NCI-H748 (cell line): ENCODE results near the gene C11orf21.

Source experiments
- DNase-seq: peaks from one replicate; lab custom pipeline; 2025; ENCODE audit not compliant: unreplicated experiment; lab: John Stamatoyannopoulos, UW

The C11orf21 gene

DNA sequence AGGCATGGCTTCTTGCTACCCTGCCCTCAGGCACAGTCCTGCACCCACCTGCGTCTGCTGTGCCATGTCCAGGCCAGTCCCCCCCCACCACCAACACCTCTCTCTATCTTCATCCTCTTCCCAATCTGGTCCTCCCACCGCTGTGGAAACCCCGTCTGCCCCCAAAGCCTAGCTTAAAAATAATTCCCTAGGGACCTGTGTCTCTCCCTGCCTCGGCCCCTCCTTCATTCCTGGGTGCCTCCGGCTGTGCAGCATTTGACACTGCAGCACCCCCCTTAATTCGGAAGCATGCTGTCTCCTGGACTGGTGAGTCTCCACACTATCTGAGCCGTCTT, 28.8 kb downstream of the C11orf21 start:
- DNase-seq = no peak

GRCh38 chr11:2272228-2272945, 29.3 kb downstream of the C11orf21 start:
- DNase-seq = no peak

GRCh38 chr11:2271327-2272227, 30.1 kb downstream of the C11orf21 start:
- no peak for DNase-seq

- DNase-seq = peak; percentile 79
Measured at GRCh38 chr11:2271077-2271326, 30.7 kb downstream of the C11orf21 start.

- peak; percentile 75 for DNase-seq
Measured at GRCh38 chr11:2270322-2271076, 31.2 kb downstream of the C11orf21 start, which contains the start of gene ASCL2. Gene ASCL2, minus strand, starts transcription at chr11:2270588. Its CDS starts 256 bp downstream, at chr11:2270332.

- peak; percentile 93 for DNase-seq
Measured at GRCh38 chr11:2269601-2270321, 32.0 kb downstream of the C11orf21 start.

- peak; percentile 71 for DNase-seq
Measured at GRCh38 chr11:2268729-2269600, 32.8 kb downstream of the C11orf21 start.

- no peak for DNase-seq
Measured at GRCh38 chr11:2267851-2268728, 33.6 kb downstream of the C11orf21 start.

GRCh38 chr11:2267306-2267850, 34.3 kb downstream of the C11orf21 start:
- DNase-seq = no peak

- DNase-seq = no peak
Measured at GRCh38 chr11:2266586-2267305, 35.0 kb downstream of the C11orf21 start.

- peak; percentile 37 for DNase-seq
Measured at GRCh38 chr11:2265854-2266585, 35.7 kb downstream of the C11orf21 start.

- DNase-seq = no peak
Measured at GRCh38 chr11:2265396-2265795, 36.3 kb downstream of the C11orf21 start.

DNA sequence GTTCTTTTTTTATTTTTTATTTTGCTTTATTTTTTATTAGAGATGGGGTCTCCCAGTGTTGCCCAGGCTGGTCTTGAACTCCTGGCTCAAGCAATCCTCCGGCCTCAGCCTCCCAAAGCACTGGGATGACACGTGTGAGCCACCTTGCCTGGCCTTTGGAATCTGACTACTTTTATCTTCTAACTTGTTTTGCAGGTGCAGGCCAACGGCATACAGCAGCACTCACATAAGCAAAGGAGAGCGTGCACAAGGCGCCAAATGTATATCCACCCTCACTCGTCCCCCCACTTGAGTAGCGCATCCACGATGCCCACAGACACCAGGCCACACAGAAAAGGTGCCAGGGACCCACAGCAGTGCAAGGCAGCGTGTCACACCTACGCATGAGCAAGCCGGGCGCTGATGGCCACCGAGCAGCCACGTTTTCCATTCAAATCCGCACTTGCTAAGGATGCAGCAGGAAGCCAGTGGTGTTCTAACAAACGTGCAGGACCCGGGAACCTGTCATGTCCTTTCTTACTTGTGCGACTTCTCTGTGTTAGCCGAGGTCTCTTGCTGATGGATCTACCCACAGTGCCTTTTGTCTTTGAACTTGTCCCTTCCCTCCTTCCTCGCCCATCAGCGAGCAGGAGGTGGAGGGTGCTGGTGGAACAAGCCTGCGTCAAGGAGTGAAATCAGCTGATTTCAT, 37.2 kb downstream of the C11orf21 start:
- DNase-seq = no peak

DNA sequence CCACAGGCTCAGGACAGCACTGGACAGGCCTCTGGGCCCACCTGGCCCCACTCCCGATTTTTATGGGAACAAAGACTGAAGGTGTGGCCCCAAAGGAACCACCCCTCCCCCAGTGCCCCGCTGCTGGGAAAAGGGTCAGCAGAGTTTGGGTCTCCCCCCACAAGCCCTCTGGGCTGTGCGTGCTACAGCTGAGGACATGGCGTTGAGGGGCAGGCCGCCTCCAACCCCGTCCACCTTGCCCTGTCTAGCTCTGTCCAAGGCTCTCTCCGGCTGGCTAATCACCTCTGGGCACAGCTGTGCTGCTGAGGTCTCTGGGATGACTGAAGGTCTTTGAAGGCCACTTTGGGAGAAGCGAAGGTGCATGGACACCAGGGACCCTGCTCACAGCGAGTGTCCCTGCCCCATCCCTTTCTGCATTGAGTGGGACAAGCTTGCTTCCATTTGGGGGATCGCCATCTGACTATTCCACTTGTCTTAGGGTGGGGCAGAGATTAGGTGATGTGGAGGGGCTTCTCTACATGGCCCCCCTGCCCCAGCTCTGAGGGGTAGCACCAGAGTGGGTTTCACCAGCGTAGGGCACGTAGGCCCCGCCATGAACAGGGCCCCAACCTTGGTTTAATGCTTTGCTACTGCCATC, 37.9 kb downstream of the C11orf21 start:
- DNase-seq = no peak

- DNase-seq = no peak
Measured at GRCh38 chr11:2263071-2263565, 38.6 kb downstream of the C11orf21 start.

GRCh38 chr11:2262301-2263070, 39.2 kb downstream of the C11orf21 start:
- no peak for DNase-seq
